GM21360 (cell line): ENCODE measurements around the gene CDKN3.
"Not testable (repeated sequence)": the region's sequence is repeated elsewhere in the genome, so short reads cannot be mapped to it uniquely, and the experiment has no call there.

ENCODE experiments used
- ATAC-seq: cut with Tn5 transposase; IDR thresholded peaks from one replicate; pipeline ENCODE4 v1.9.1; 2021; ENCODE audit warnings: mild to moderate bottlenecking, moderate library complexity; ENCODE audit not compliant: unreplicated experiment

The CDKN3 gene

DNA sequence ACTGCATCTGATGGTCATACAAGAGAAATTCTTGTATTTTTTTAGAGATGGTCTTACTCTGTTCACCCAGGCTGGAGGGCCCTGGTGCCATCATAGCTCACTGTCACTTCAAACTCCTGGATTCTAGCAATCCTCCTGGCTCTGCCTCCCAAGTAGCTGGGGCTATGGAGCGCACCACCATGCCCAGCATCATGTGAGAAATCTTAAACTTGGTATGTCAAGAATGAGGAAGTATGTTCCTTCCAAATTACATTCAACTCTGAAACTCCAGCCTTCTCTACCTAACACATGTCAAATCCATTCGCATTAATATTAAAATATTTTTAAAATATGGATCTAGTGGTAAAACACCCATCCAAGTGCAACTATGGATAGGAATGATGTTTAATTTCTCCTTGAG lies 27.5 kb upstream of the CDKN3 start:
- no peak for ATAC-seq

DNA sequence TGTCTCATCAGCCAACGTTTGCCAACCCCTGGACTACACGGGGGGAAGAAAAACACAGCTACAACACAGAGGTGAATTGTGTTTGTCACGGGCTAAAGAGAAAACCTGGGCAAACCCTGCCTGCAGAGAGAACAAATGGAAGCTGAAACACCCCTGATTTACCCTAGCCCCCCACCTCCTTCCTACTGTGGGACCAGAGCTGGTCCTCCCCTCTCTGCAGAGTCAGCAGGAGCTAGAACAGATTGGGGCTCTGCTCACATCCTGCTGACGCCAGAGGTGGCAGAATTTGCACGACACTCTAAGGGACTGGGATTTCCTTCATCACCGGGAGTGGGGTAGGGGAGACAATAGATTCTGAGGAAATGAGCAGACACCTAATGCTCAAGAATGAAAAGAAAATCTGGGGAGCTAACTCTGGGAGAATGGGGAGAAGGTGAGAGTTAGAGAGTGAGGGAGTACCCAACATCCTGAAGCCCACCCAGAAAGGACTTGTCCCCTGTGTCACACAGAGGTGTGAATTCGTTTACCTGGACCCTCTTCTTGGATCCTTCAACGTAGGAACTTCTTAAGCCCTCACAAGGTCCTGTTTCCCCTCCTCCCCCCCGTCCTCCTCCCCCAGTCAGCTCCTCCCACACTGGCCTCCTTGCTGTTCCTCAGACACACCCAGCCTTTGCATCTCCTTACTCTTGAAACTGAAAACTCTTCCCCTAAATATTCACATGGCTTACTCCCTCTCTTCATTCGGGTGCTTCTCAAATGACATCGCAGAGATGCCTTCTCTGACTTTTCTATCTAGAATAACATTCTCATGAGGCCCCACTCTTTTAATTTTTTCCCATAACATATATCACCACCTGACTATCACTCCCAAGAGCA lies 26.2 kb upstream of the CDKN3 start:
- no peak for ATAC-seq

DNA sequence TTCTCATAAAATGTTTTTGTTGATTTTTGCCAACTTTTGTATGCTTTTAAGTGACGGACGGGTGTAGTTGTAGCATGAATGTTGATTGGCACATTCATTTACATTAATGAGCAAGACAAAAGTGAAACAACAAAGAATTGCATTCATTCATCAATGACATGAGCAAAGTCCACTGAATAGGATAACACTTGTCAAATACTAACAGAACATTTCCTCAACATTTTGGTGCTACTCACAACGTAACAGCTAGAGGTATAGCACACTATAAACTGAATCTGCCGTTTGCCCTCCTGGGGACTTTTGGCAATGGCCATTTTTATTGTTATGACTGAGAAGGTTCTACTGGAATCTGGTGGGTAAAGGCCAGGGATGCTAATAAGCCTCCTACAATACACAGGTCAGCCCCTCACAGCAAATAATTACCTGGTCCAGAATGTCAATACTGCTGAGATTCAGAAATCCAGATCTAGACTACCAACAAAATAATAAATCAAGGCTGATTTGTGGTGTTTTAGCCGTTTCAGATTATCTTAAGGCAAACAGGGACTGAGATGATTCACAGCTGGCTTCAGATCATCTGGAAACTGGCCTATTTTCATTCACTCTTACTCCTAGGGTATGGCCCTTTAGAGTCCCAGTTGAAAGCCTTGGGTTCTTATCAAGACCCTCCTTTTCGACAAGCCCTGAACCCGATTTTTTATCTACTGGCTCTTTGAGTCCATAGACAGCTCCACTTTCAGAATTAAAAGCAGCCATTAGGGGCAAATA lies 22.5 kb upstream of the CDKN3 start:
- ATAC-seq = no peak

DNA sequence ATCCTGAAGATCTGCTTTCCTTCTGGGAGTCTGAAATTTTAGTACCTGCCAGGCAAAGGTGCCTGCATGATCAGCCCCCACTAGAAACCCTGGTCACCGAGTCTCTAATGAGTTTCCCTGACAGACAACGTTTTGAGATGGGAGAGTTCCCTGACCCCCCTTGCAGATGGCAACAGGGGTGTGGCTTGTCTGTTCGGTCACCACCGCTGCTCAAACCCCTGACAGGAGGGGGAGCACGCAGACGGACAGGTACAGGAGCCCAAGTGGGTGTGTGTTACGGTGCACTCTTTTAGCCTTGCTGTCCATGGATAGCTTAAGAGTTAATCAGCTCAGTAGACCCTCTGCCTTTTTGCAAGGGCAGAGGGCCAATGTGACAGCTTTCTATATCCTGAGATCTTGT lies 19.3 kb upstream of the CDKN3 start:
- ATAC-seq = no peak

DNA sequence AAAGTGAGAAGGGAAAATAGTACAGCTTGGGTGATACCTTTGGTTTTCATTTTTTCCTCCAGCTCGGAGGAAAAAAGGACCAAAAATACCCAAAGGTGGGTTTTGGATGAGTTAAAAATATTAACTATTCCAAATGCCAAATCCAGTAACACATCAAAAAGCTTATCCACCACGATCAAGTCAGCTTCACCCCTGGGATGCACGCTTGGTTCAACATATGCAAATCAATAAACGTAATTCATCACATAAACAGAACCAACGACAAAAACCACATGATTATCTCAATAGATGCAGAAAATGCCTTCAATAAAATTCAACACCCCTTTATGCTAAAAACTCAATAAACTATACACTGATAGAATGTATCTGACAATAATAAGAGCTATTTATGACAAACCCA lies 17.9 kb upstream of the CDKN3 start:
- ATAC-seq = not testable (repeated sequence)

DNA sequence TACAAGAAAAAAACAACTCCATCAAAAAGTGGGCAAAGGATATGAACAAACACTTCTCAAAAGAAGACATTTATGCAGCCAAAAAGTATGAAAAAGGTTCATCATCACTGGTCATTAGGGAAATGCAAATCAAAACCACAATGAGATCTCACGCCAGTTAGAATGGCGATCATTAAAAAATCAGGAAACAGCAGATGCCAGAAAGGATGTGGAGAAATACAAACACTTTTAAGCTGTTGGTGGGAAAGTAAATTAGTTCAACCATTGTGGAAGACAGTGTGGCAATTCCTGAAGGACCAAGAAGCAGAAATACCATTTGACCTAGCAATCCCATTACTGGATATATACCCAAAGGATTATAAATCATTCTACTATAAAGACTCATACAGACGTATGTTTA lies 16.2 kb upstream of the CDKN3 start:
- not testable (repeated sequence) for ATAC-seq

DNA sequence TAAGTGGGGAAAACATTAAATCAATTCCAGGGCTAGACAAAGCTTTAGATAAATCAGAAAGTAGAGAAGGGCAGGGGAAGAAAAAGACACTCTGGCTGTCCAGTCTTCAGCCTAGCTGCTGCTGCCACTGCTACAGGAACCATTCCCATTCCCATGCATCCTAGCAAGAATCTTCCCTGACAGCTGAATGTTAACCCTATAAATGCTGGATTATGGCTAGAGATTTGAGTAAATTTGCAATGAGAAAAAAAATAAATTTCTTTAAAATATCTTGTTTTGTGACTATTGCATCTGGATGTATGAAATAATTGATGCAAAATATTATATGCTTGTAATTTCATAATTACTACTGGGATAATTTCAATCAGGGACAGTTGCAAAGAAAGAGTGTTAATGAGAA lies 15.0 kb upstream of the CDKN3 start:
- no peak for ATAC-seq

DNA sequence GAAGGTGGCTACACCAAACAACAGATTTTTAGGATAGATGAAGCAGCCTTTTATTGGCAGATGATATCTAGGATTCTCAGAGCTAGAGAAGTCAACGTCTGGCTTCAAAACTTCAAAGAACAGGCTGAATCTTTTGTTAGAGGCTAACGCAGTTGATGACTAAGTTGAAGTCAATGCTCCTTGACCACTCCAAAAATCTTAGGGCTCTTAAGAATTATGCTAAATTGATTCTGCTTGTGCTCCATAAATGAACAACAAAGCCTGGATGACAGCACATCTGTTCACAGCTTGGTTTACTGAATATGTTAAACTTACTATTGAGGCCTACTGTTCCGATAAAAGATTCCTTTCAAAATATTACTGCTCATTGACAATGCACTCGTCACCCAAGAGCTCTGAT lies 13.0 kb upstream of the CDKN3 start:
- no peak for ATAC-seq

DNA sequence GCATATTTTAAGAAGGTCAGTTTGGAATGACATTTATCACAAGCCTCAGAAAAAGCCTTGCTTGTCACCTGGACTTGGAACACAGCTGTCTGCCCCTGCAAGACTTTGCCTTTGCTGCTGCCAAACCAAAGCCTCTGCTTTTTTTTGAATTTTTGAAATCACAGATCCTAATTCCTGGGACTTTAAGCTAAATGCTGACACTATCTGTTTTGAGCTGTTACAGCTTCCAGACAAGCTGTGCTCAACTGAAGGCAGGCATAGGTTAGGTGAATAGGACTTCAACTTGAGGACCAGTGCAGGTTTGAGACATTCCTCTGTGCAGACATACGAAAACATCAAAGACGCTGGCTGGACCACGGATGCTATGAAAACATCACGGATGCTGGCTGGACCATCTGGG lies 11.3 kb upstream of the CDKN3 start:
- no peak for ATAC-seq

DNA sequence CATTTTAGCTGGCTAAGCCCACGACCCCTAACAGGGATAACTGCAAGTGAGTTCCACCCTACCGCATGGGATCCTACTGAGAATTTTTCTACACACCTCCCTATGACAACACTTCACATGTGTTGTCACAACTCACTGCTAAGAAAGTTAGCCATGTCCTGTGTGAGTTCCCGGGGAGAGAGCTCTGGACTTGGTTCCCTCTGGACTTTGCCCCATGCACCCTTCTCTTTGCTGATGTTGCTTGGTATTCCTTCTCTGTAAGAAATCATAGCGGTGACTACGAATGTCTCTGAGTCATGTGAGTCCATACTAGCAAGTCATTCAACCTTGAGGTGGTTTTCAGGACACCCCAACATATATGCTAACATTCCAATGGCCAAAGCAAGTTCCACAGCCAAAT lies 9.5 kb upstream of the CDKN3 start:
- ATAC-seq = no peak

DNA sequence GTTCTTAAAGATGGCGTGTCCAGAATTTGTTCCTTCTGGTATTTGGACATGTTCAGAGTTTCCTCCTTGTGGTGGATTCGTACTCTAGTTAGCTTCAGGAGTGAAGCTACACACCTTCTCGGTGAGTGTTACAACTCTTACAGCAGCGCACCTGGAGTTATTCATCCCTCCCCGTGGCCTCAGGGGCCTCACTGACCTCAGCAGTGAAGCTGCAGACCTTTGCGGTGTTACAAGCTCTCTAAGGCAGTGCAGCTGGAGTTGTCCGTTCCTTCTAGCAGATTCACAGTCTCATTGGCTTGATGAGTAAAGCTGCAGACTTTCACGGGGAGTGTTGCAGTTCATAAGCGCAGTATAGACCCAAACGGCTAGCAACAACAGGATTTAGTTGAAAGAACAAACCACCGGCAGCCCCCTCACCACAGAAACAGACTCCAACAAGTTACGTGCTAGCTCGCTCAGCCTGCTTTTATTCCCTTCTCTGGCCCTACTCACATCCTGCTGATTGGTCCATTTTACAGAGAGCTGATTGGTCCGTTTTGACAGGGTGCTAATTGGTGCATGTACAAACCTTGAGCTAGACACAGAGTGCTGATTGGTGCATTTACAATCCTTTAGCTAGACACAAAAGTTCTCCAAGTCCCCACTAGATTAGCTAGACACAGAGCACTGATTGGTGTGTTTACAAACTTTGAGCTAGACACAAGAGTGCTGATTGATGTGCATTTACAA lies 4.5 kb upstream of the CDKN3 start:
- no peak for ATAC-seq

DNA sequence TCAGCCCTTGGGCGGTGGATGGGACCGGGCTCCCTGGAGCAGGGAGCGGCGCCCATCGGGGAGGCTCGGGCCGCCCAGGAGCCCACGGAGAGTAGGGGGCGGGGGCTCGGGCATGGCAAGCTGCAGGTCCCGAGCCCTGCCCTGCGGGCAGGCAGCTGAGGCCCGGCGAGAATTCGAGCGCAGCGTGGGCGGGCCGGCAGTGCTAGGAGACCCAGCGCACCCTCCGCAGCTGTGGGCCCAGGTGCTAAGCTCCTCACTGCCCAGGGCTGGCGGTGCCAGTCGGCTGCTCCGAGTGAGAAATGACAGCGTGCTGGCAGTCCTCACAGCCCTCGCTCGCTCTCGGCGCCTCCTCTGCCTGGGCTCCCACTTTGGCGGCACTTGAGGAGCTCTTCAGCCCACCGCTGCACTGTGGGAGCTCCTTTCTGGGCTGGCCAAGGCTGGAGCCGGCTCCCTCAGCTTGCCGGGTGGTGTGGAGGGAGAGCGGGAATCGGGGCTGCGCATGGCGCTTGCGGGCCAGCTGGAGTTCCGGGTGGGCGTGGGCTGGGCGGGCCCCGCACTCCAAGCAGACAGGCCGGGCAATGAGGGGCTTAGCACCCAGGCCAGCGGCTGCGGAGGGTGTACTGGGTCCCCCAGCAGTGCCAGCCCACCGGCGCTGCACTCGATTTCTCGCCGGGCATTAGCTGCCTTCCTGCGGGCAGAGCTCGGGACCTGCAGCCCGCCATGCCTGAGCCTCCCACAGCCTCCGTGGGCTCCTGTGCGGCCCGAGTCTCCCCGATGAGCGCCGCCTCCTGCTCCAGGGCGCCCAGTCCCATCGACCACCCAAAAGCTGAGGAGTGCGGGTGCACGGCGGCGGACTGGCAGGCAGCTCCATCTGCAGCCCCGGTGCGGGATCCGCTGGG lies 3.6 kb upstream of the CDKN3 start:
- not testable (repeated sequence) for ATAC-seq

DNA sequence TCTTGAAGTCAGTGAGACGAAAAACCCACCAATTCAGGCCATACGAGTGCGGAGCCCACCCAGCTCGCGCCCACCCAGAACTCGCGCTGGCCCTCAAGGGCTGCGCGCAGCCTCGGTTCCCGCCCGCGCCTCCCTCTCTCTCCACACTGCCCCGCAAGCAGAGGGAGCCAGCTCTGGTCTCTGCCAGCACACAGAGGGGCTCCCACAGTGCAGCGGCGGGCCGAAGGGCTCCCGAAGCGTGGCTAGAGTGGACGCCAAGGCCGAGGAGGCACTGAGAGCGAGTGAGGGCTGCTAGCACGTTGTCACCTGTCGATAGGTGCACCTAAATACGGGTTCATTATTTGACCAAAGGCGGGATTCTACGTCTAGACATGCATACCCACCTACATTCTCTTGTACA lies 2.2 kb upstream of the CDKN3 start:
- no peak for ATAC-seq

DNA sequence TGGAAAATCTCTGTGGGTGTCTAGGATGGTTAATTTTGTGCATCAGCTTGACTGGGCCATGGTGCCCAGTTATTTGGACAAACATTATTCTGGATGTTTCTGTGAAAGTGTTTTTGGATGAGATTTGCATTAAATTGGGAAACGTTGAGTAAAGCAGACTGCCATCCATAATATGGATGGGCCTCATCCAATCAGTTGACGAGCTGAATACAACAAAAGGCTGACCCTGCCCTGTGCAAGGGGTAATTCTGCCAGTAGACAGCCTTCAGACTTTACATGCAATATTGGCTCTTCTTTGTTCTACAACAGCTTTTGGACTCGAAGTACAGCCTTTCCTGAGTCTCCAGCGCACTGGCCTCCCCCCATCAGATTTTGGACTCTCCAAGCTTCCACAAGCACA lies 1.5 kb upstream of the CDKN3 start:
- no peak for ATAC-seq

DNA sequence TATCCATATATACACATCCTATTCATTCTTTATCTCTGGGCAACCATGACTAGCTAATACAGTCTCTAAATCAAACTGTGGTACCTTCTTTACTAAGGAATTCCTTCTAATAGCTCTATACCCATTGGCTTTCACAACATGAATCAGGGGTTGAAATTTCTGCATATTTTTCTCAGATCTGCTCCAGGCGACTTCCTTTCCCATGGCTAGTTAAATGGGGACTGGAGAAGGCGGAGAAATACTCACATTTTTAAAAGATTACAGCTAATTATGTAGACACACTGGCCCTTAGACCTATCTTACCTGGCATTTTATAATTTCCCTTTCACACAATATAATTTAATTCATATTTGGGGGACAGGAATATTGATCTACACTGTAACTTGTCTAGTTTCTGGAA lies 1.1 kb upstream of the CDKN3 start:
- no peak for ATAC-seq

DNA sequence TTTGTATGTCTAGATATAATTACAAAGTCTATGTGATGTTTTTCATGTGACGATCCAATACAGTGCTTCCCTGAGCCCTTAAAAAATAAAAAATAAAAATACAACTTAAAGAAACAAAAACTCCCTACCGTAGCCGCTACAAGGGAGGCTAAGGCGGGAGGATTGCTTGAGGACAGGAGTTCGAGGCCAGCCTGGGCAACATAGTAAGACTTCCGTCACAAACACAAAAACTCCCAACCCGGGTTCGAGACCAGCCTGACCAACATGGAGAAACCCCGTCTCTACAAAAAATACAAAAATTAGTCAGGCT lies 669 bp upstream of the CDKN3 start:
- no peak for ATAC-seq

DNA sequence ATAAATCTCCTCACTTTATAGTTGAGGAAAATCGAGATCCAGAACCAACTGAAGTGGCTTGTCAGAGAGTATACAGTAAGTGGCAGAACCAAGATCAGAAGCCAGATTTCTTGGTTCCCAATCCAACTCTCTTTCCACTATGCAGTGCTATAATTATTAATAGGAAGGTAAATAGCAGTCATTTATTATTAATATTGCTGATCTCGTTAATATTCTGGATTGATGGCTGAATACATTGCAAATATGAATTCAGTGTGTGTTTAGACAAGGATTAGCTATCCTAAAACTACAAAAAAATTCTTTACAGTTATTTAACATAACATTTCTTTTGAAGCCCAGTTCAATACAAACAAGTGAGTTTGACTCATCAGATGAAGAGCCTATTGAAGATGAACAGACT lies 2.8 kb downstream of the CDKN3 start:
- ATAC-seq = no peak

DNA sequence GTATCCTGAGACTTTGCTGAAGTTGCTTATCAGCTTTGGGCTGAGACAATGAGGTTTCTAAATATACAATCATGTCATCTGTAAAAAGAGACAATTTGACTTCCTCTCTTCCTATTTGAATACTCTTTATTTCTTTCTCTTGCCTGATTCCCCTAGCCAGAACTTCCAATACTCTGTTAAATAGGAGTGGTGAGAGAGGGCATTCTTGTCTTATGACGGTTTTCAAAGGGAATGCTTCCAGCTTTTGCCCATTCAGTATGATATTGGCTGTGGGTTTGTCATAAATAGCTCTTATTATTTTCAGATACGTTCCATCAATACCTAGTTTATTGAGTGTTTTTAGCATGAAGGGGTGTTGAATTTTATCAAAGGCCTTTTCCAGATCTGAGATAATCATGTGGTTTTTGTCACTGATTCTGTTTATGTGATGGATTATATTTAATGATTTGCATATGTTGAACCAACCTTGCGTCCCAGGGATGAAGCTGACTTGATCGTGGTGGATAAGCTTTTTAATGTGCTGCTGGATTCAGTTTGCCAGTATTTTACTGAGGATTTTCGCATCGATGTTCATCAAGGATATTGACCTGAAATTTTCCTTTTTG lies 6.7 kb downstream of the CDKN3 start:
- ATAC-seq = not testable (repeated sequence)

DNA sequence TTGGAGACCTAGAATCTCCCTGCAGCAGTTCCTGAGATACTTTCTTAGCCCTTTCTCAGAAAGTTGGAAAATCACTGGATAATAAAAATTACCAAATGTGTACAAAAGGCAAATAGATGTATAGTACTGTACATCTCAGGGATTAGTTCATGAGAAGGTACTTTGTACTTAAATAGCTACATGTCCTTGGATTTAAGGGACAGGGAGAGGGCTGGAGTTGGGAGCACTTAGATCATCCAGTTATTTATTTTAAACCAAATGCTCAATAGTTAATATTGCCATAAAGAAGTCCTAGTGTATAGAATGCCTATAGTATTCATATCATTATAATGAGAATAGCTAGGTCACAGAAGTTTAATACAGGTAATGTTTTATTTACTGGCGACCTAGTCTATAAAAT lies 13.4 kb downstream of the CDKN3 start:
- no peak for ATAC-seq

DNA sequence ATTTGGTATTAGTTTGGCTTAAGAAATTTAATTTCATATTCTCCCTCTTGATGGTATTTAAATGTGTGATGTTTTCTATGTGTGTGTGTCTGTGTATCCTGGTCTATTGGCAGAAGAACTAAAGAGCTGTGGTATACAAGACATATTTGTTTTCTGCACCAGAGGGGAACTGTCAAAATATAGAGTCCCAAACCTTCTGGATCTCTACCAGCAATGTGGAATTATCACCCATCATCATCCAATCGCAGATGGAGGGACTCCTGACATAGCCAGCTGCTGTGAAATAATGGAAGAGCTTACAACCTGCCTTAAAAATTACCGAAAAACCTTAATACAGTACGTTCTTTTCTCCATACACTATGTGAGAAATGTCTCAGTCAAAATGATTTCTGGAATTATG lies 14.6 kb downstream of the CDKN3 start:
- ATAC-seq = no peak
